ENCODE measurements around the gene ITPKC.
"Not testable (repeated sequence)": the region's sequence is repeated elsewhere in the genome, so short reads cannot be mapped to it uniquely, and the experiment has no call there.

The ITPKC gene

DNA sequence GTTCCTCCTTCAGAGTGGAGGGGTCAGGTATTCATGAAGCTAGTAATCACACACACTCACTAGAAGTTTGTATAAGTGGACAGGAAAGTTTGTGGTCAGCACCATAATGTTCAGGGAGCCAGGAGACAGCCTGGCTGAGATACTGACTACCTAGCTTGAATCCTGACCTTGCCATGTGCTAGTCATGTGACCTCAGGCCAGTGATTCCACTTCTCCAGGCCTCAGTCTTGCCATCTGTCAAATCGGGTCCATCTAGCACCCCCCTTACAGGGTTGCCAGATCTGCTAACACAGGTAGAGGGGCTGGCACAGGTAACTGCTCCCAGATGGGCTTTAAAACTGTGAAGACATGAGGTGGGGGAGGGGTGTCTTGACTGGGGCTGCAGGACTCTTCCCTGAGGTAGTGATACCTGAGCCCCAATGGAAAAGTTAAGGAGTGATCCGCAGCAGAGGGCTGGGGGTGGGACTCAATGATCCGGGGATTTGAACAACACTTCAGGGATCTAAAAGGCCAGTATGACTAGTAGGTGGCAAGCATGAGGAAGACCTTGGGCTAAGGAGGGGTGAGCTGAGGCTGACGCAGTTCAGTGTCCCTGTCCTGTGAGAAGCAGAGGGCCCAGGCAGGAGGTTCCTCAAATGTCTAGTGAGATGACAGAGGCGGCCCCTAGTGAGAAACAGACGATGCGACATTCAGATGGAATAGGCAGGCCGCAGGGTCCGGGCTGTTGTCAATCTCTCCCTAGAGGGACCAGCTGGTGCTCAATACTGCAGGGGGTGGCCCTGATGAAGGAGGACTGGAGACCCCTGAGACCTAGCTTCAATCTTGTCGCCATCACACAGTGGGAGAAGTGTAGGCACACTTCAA lies 24.8 kb downstream of the ITPKC start:
- DNase-seq (ENCODE audit: low spot score), result no peak

DNA sequence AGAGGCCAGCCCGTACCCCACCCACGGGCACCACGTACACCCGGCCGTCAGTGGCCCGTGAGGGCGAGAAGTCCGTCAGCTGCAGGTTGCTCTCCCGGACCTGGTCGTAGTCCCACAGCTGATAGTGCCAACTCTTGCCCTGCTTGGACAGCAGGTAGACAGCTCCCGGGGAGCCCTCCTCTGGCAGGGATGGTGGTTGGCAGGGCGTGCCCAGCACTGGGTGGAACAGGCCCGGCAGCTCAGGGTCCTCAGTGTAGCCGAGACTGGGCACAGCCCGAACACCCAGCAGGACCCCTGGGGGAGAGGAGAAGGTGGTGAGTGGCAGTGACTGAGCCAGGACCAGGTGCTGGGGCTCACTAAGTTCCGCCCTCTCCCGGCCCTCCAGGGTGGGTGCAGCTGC lies 25.6 kb downstream of the ITPKC start:
- no peak for DNase-seq (ENCODE audit: low spot score)

DNA sequence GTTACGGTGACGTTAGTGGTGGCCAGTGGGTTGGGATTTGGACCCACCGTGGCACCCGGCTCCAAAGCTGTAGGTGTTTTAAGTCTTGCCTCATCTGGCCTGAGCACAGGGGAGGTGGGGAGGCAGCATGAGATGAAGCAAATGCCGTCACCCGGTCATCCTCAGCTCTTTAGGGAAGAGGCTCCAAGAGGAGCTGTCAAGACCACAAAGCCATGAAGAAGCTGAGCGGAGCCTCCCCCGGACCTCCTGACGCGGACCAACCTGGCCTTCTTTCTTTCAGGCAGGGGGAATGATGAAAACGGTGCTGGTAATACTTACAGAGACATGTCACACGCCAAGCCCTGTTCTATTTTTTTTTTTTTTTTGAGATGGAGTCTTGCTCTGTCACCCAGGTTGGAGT lies 26.0 kb downstream of the ITPKC start:
- DNase-seq (ENCODE audit: low spot score), result no peak

DNA sequence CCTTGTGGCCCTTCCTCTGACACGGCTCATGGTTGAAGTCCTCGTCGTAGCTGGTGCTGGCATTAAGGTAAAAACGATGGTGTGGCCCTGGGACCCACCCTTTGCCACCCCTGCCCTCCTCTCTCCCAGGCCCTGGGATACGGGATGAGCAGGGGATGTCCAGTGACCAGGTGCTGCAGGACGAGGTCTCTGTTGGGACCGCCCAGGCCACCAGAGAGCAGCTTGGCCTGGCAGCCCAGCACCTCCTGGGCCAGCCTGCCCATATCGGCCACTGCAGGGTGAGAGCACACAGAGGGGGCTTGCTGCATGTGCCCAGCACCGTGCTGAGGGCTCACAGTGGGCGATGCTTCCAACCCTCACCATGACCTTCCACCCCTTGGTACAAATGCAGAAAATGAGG lies 27.0 kb downstream of the ITPKC start:
- no peak for DNase-seq (ENCODE audit: low spot score)

DNA sequence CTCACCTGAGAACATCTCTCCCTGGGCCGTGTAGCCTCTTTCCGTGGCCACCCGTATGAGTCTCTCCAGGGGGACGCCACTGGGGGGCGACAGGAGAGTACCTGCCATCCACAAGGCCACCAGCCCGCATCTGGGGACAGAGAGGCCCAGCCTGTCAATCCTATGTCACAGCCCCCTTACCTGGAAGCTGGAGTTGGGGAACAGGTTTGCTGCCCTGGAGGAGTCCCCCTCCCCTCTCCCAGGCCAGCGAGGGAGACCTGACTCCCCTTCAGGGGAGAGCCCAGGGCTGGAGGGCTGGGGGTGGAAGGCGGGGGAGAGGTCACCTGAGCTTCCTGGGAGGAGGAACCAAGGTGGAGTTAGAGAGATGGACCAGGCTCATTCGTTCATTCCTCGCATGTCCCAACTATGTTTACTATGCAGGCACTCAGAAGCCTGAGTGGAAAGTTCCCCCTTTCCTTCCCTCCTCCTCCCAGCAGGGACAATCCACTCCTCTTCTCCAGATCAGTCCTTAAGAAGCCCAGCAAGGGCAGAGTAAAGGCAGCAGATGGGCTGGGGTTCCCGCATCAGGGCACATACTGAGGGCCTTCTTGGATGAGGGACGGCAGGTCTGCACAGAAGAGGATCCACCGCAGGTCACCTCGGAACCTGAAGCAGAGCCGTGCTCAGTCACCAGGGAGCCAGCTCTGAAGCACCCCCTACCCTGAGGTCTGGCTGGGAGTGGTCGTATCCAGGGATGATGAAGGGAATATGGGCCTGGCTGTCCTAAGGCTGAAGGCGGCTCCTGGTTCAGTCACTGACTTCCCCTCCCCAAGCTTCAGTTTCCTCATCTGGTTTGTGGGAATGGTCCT lies 27.9 kb downstream of the ITPKC start:
- peak; percentile 34 for DNase-seq (ENCODE audit: low spot score)

DNA sequence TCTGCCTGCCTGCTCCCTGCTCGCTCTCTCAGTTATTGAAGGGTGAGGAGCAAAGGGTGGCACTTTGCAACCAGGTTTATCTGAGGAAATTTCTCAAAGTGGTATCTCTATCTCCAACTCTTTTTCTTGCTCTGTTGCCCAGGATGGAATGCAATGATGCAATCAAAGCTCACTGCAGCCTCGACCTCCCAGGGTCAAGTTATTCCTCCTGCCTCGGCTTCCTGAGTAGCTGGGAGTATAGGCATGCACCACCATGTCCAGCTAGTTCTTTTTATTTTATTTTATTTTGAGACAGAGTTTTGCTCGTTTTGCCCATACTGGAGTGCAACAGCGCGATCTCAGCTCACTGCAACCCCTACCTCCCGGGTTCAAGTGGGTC lies 28.5 kb downstream of the ITPKC start:
- DNase-seq (ENCODE audit: low spot score), result no peak

DNA sequence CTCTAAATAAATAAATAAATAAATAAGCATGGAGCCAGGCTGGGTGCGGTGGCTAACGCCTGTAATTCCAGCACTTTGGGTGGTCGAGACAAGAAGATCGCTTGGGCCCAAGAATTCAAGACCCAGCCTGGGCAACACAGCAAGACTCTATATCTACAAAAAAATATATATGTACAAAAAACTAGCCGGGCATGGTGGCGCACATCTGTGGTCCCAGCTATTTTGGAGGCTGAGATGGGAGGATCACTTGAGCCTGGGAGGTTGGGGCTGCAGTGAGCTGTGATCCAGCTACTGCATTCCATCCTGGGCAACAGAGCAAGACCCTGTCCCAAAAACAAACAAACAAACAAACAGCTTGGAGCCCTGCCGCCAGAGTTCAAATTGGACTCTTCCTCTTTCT lies 30.6 kb downstream of the ITPKC start:
- no peak for DNase-seq (ENCODE audit: low spot score)

DNA sequence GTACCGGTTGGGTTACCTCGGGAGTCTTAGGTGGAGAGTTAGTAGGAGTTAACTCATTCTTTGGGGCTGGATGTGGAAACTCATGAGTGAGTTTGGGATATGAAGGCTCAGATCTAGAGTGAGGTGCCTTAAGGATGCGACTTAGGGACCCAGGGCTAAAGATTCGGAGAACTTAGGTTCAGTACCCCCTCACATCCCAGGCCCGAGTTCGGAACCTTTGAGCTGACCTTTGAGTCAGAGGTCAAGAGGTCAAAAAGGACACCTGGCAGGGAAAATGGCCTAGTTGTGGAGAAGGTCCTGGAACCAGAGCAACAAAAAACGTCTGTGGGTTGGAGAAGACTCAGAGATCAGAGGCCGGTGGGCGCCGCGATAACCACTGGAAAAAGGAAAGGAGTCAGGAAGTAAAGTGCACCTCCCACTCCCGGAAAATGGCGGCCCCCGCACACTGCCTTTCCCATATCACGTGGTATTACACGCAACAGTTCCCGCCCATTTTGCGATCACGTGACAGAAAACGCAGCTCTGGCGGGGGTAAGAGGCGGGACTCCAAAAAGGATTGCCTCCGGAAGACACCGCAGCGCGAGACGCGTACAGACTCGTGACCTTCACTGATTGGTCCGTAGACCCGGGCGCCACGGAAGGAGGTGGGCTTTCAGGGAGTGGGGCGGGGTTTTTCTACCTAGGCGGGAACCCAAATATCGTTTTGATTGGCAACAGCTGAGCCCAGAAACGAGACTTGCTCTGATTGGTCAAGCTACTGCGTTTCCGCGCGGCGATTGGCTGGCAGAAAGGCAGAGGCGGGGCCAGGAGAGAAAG lies 33.4 kb downstream of the ITPKC start, which contains the start of gene ACTMAP:
Gene ACTMAP, minus strand, starts transcription at position 420 of the 816 bp plus-strand sequence. CDS start 674 bp downstream, outside the sequence.
- peak; percentile 100 for DNase-seq (ENCODE audit: low spot score)

DNA sequence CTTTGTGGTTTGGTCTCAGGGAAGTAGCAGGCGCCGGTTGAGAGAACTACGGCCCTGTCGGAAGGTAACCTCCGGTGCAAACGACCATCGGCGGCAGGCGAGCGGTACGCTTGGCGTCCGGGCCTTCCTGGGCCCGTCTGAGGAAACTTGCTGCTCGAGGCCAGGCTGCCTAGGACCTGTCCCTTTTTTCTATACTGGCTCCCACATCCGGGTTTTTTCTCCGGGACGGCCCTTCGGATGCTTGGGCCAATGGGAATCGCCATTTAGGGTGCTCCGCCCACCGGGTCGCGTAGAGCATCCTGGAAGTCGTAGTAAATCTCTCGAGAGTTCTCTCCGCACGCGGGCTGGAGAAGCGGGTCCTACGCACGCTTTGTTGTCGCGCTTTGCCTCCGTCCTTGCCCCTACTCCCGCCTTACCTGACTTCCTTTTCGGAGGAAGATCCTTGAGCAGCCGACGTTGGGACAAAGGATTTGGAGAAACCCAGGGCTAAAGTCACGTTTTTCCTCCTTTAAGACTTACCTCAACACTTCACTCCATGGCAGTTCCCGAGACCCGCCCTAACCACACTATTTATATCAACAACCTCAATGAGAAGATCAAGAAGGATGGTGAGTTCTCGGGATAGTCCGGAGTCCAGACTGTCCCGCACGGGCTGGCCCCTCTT lies 34.1 kb downstream of the ITPKC start, which contains the start of gene SNRPA:
Gene SNRPA, plus strand, starts transcription at position 330 of the 664 bp plus-strand sequence. Its CDS starts 206 bp downstream, at position 536.
- peak; percentile 96 for DNase-seq (ENCODE audit: low spot score)

DNA sequence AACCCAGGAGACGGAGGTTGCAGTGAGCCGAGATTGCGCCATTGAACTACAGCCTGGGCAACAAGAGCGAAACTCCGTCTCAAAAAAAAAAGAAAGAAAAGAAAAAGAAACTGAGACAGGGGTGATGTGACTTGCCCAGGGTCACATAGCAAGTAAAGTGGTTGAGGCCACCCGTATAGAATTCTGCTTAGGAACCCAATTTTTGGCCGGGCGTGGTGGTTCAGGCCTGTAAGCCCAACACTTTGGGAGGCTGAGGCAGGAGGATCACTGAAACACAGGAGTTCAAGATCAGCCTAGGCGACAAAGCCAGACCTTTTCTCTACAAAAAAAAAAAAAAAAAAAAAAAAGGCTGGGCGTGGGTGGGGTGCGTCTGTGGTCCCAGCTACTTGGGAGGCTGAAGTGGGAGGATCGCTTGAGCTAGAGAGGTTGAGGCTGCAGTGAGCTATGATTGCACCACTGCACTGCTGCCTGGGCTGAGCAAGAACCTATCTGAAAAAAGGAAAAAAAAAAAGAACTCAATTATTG lies 35.4 kb downstream of the ITPKC start:
- DNase-seq (ENCODE audit: low spot score), result no peak

DNA sequence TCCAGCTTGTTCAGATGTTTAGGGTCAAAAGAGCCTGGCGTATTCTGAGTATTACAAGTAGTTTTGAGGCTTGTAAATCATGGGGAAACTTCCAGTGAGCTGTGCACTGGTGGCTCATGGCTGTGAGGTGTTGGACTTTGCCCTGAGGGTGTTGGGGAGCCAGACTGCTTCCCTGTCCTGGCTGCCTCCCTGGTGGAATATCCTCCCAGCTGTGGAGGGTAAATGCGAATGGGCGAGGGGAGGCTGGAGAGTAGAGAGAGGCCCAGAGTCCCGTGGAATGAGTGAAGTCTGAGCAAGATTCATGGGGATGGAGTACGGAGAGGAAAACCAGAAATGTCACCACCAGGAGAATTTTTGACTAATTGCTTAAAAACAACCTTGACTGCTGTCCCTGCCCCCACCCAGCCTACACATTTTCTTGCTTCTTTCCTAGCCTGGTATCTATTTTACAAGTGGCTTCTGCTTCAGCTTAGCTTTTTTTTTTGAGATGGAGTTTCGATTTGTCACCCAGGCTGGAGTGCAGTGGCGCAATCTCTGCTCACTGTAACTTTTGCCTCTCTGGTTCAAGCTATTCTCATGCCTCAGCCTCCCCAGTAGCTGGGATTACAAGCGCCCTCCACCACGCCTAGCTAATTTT lies 37.8 kb downstream of the ITPKC start:
- peak; percentile 19 for DNase-seq (ENCODE audit: low spot score)

DNA sequence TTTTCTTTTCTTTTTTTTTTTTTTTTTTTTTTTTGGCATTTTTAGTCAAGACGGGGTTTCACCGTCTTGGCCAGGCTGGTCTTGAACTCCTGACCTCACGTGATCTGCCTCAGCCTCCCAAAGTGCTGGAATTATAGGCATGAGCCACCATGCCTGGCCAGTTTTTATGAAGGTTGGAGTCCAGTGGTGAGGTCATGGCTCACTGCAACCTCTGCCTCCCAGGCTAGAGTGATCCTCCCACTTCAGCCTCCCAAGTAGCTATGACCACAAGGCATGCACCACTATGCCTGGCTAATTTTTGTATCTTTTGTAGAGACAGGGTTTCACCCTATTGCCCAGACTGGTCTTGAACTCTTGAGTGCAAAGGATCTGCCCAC lies 38.3 kb downstream of the ITPKC start:
- no peak for DNase-seq (ENCODE audit: low spot score)

DNA sequence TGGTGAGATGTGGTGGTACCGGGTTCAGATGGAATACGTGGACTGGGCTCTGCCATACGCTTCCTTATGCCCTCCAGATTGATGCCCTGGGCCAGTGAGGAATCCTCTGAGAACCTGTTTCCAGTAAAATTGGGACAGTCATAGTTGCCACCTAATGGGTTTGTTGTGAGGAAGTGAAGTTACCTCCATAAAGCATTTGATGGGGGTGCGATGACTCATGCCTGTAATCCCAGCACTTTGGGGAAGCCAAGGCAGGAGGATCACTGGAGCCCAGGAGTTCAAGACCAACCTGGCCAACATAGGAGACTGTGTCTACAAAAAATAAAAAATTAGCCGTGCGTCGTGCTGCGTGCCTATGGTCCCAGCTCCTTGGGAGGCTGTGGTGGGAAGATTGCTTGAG lies 38.9 kb downstream of the ITPKC start:
- no peak for DNase-seq (ENCODE audit: low spot score)

DNA sequence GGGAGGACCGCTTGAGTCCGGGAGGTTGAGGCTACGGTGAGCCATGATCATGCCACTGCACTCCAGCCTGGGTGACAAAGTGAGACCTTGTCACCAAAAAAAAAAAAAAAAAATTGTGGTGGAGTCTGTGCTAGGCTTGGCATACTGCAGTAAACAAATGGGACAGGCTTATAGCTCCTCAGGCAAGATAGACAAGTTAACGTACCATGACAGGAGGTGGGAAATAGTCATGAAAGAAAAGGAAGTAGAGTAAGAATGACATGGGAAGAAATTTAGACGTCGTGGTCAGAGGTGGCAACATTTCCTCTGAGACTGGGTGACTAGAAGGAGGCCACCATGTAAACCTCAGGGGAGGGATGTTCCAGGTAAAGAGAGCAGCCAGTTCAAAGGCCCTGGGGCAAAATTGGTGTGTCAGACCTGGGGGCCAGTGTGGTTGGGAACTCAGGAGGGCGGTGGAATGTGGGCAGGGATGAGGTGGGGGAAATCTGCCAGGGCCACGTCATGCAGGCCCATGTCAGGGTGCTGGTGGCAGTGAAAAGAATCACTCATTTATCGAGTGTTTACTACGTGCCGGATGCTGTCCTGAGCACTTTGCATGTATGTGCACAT lies 39.7 kb downstream of the ITPKC start:
- DNase-seq (ENCODE audit: low spot score), result peak; percentile 46

DNA sequence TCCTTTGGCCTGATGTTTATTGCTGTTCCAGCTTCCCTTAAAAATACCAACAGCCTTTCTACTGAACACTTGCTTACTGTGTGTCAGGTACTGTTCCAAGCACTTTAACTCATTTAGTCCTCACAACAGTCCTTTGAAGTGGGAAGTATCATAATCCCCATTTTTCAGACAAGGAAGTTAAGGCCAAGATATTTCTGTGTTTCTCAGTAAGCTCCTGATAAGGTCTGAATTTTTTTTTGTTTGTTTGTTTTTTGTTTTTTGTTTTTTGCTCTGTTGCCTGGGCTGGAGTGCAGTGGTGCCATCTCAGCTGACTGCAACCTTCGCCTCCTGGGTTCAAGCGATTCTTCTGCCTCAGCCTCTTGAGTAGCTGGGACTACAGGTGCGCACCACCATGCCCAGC lies 41.6 kb downstream of the ITPKC start:
- DNase-seq (ENCODE audit: low spot score), result no peak

DNA sequence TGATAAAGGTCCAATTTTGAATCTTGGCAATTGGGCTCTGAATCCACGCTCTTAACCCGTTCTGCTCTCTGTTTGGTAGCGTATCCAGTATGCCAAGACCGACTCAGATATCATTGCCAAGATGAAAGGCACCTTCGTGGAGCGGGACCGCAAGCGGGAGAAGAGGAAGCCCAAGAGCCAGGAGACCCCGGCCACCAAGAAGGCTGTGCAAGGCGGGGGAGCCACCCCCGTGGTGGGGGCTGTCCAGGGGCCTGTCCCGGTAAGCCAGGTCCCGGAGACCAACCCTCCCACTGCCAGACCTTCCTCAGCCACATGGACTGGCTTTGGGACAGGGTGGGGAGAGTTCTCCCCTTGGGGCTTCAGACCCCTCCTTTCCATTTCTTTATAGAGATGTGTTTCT lies 42.4 kb downstream of the ITPKC start:
- DNase-seq (ENCODE audit: low spot score), result no peak

DNA sequence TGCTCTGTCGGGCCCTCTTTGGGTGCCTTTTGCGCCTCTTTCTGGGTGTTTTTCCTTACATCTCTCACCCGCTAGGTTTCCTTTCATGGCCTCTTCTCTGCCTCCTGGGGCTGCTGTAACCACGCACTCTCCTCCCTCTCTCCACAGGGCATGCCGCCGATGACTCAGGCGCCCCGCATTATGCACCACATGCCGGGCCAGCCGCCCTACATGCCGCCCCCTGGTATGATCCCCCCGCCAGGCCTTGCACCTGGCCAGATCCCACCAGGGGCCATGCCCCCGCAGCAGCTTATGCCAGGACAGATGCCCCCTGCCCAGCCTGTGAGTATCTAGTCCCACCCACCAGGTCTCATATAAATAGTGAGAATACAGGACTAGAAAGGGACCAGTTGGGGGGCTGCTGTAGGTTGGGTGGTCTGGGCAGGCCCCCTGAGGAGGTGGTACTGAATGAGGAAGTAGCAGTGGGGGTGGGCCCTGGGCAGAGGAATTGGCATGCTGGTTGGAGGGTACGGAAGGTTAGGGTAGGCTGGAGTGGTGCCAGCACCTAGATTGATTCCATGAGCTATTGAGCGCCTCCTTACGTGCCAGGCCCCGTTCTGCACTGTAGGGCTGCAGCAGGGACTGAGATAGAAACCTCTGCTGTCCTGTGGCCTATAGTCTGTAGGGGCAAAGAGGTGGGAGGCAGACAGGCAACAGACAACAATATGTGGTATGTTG lies 46.0 kb downstream of the ITPKC start:
- DNase-seq (ENCODE audit: low spot score), result no peak

DNA sequence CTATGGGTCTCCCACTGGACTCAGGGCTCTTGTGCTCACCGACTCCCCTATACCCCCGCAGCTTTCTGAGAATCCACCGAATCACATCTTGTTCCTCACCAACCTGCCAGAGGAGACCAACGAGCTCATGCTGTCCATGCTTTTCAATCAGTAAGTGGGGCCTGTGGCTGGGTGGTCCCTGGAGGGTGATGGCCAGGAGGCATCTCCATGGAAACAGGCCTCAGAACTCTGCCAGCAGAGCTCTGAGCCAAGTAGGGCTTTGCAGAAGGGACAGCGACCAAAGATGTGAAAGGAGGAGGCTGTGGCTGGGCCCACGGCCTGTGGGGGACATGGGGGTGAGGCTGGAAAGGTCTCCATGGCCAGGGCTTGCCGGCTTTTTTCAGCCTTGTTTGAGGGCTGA lies 46.6 kb downstream of the ITPKC start:
- no peak for DNase-seq (ENCODE audit: low spot score)

DNA sequence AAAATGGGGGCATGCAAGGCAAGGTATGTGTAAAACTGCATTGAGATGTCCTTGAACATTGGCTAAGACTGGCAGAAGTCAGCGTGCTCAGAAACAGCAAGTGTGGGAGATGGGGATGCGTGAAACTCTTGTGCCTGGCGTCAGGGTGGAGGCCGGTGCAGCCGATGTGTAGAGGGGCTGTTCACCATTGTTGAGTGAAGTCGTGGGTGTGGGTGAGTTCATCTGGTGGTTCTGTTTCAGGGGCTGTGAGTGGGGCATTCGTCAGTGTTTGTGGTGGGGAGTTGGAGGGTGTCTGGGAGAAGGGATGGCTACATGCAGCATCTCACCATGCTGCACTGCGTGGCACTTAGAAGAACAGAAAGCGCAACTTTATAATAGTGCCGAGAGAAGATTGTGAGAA lies 47.1 kb downstream of the ITPKC start:
- no peak for DNase-seq (ENCODE audit: low spot score)

DNA sequence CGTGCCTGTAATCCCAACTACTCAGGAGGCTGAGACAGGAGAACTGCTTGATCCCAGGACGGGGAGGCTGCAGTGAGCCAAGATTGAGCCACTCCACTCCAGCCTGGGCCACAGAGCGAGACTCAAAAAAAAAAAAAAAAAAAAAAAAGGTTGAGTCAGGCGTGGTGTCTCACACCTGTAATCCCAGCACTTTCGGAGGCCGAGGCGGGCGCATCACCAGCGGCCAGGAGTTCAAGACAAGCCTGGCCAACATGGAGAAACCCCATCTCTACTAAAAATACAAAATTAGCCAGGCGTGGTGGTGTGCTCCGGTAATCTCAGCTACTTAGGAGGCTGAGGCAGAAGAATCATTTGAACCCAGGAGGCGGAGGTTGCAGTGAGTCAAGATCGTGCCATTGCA lies 49.5 kb downstream of the ITPKC start:
- DNase-seq (ENCODE audit: low spot score), result not testable (repeated sequence)

Data from CD4-positive, alpha-beta T cell treated with Interleukin-15 for 4 hours (primary cell).